ENCODE data around the gene SLC24A4.

SLC24A4 gene, protein sequence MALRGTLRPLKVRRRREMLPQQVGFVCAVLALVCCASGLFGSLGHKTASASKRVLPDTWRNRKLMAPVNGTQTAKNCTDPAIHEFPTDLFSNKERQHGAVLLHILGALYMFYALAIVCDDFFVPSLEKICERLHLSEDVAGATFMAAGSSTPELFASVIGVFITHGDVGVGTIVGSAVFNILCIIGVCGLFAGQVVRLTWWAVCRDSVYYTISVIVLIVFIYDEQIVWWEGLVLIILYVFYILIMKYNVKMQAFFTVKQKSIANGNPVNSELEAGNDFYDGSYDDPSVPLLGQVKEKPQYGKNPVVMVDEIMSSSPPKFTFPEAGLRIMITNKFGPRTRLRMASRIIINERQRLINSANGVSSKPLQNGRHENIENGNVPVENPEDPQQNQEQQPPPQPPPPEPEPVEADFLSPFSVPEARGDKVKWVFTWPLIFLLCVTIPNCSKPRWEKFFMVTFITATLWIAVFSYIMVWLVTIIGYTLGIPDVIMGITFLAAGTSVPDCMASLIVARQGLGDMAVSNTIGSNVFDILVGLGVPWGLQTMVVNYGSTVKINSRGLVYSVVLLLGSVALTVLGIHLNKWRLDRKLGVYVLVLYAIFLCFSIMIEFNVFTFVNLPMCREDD

DNA sequence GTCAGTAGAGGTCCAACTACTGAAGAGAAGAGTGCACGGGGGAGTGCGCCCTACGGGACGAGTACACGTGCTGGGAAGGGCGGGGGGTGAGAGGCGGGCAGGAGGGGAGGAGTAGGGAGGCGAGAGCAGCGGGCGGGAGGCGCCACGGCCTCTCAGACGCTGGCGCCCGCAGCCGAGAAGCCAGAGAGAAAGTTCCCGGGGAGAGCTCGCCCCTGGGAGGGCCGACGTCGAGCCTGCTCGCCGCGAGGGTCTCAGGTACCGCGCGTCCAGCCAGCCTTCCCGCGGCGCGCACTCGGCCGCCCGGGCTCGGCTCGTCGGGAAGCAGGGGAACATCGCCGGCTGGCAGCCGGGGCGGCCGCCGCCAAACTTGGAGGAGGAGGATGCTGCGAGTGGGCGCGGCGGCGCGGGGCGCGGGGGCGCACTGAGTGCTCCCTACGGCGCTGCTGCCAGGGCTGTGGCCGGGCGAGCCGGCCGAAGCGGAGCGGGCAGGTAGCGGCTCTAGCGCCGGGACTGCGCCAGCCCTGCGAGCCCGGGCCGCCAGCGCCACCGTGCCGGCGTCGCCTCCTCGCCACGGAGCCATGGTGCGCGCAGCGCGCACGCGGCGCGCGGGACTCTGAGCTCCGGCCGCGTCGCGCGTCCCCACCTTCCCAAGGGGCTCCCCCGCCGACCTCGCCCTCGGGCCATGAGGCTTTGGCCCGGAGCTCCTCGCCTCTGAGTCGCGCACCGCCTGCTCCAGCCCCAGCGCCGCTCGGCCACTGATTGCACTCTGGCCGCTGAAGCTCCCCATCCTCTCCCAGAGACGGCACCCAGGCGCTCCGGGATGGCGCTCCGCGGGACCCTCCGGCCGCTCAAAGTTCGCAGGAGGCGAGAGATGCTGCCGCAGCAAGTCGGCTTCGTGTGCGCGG is at the start of gene SLC24A4:
Gene SLC24A4, plus strand, starts transcription at position 155 of the 905 bp plus-strand sequence. Its CDS starts 666 bp downstream, at position 821.
- TF ChIP-seq, protein P1, sequence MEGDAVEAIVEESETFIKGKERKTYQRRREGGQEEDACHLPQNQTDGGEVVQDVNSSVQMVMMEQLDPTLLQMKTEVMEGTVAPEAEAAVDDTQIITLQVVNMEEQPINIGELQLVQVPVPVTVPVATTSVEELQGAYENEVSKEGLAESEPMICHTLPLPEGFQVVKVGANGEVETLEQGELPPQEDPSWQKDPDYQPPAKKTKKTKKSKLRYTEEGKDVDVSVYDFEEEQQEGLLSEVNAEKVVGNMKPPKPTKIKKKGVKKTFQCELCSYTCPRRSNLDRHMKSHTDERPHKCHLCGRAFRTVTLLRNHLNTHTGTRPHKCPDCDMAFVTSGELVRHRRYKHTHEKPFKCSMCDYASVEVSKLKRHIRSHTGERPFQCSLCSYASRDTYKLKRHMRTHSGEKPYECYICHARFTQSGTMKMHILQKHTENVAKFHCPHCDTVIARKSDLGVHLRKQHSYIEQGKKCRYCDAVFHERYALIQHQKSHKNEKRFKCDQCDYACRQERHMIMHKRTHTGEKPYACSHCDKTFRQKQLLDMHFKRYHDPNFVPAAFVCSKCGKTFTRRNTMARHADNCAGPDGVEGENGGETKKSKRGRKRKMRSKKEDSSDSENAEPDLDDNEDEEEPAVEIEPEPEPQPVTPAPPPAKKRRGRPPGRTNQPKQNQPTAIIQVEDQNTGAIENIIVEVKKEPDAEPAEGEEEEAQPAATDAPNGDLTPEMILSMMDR (IDR thresholded peaks at IDR 0.05; ENCODE audit: low read depth, low read length), result no peak
- H3K4me3 ChIP-seq (ENCODE audit: low read depth, low read length), result no peak within 1 kb of the TSS

DNA sequence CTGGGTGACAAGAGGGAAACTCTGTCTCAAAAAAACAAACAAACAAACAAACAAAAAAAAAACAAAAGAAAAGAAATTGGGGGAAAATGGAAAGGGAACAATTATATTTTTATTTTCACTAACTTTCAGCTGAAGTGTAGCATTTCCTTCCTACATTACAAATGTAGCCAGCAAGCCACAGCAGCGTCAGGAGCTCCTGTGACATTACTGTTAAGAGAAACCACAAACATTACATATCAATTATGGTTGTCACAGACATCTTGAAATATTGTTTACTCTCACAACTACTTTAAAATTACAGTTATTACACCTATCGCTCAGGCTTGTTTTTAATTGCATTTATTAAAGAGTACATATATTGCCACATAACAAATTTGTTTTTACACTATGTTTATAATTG is 49.8 kb upstream of the SLC24A4 start:
- TF ChIP-seq, protein P1 (IDR thresholded peaks at IDR 0.05; ENCODE audit: low read depth, low read length), result no peak
- H3K4me3 ChIP-seq (ENCODE audit: low read depth, low read length), result no peak overlapping the region

DNA sequence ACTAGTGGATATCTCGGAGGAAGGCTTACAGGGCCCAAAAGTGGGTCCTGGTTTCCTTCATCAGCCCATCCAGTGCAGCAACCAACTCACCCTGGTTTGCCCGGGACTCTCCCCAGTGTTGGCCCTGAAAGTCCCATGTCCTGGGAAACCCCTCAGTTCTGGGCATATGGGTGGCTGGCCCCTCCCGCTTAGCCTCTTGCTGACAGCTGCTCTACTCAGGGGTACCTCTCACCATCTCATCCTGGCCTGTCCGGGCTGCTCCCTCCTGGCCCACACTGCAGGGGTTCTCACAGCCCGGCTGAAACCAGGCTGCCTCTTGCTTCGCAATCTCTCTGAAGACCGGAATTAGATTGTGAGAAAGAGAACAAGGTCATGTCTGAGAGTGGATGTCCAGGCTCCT is 48.9 kb upstream of the SLC24A4 start:
- TF ChIP-seq, protein P1 (IDR thresholded peaks at IDR 0.05; ENCODE audit: low read depth, low read length), result no peak
- H3K4me3 ChIP-seq (ENCODE audit: low read depth, low read length), result no peak overlapping the region

DNA sequence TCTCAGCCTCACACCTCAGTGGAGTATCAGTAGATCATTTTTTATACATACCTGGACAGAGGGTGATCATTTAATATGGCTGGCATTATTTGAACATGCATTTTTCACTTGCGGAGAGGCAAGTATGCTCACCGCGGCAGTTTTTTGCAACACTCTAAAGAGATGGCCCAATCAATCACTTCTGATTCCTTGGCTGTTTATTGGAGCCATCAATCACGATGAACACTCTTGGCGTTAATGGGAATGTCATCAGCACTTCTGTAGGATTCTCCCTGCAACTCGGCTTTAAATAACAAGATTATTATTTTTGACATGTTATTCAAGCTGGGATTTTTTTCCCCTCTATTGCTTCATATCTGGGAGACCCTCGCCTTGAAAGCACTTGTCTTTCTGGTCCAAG is 46.9 kb upstream of the SLC24A4 start:
- no peak overlapping the region for H3K4me3 ChIP-seq (ENCODE audit: low read depth, low read length)
- TF ChIP-seq, protein P1 (IDR thresholded peaks at IDR 0.05; ENCODE audit: low read depth, low read length), result no peak

DNA sequence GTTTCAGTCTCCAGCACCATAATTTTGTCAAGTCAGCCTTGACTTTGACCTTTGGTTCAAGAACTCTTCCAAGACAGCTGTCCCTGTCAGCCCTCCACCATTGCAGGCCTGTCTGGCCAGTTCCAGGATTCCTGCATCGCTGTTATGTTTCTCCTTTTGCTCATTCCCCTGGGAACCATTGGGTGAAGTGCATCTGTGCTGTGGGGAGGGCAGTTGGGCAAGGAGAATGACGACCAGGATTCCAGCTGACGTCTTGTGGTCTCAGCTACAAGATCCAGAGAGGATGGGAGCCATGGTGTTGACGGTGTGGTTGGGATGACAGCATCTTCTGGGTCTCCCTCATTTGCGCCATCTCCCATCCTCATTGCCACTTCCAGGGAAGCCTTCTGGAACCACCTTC is 45.9 kb upstream of the SLC24A4 start:
- H3K4me3 ChIP-seq (ENCODE audit: low read depth, low read length), result no peak overlapping the region
- TF ChIP-seq, protein P1 (IDR thresholded peaks at IDR 0.05; ENCODE audit: low read depth, low read length), result no peak

DNA sequence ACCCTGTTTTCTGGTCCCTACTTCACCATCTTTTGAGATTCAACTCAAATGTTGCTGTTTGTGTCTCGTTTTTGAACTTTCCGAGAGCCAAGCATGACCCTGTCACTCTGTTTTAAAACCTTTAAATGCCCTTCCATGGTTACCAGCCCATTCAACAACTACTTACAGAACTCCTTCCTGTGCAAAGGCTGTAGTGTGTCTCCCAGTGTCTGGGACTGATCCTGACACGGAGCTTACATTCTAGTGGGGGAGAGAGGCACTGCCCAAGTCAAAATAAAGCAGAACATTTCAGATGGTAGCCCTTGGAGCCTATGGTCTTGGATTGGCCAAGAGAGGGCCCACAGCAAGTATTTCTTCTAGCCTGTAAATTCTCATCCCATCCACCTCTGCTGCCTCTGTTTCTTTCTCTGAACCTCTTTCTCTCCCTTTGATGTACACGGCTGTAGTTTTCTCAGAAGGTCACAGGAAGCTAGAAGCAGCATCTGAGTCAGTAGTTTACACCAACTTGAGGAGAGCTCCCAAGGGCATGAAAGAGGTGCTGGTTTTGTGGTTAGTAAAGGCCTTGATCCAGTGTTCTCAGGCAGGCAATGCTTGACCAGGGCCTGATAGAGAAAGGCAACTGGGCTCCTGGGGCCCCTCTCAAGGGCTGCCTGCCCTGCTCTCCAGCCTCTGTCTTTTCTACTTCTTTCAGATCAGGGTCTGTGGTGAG is 42.3 kb upstream of the SLC24A4 start:
- TF ChIP-seq, protein P1 (IDR thresholded peaks at IDR 0.05; ENCODE audit: low read depth, low read length), result no peak
- no peak overlapping the region for H3K4me3 ChIP-seq (ENCODE audit: low read depth, low read length)
